GM19328 (cell line): ENCODE measurements around the gene NECTIN4.
"Not testable (repeated sequence)": the region's sequence is repeated elsewhere in the genome, so short reads cannot be mapped to it uniquely, and the experiment has no call there.

Experiments used
- ATAC-seq: cut with Tn5 transposase; IDR thresholded peaks from one replicate; pipeline ENCODE4 v1.9.1; 2021; ENCODE audit warnings: mild to moderate bottlenecking, moderate library complexity; ENCODE audit not compliant: unreplicated experiment

NECTIN4 gene

GRCh38 chr1:161089251-161089924 is at the start of gene NECTIN4:
Gene NECTIN4 (minus strand): TSS chr1:161089558. CDS start chr1:161089296, 262 bp downstream.
- ATAC-seq, result no peak

DNA sequence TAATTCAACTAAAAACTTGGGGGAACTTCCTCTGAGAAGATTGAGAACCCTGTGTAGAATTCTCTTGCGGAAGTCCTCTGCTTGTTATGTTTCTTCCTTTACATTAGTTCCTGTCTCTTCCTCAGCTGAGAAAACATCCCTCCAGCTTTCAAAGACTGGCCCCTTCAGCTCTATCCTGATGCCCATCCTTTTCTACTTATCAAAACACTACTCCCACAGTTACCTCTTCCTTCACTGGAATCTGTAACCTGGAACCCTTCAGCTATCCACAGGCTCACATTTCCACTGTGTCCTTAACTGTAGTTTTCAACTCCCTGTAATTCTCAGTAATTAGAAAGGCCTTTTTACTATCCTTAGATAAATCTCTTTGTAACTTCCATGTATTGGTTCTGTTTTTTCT is 49.1 kb upstream of the NECTIN4 start:
- ATAC-seq, result no peak

GRCh38 chr1:161137881-161138280 is 48.5 kb upstream of the NECTIN4 start:
- no peak for ATAC-seq

GRCh38 chr1:161133220-161133740 is 43.9 kb upstream of the NECTIN4 start:
- no peak for ATAC-seq

DNA sequence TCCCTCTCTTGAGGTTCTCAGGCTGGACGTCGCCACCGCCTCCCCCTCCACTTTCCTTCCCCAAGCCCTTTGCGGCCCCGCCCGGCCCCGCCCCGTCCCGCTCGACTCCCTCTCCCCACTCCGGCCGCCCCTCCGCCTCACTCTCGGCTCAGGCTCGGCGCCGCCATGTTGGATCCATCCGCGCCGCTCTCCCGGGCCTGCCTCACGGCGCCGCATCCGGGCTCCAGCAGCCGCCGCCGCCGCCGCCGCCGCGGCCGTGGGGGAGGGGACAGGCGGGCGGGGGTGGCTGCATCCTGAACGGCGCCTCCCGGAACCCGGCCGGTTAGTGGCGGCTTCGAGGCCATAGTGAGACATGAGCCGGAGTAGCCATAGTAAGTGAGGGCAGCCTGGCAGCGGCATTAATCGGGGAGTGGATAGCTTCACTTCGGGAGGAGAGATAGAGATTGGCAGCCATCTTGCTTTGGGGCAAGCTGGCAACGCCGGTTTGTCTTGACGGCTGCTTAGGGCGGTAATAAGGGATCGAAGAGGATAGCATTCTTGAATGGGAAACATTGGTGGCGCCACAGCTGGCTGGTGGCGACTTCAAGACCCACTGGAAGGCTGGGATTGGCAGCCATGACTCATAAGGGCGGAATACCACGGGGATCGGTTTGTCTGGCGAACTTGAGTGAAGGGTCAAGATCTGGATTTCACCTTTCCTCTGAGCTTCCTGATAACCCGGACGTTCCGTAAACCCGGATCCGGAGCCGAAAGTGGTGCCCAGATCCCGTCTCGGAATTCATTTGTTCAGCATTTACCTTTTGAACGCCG is 43.3 kb upstream of the NECTIN4 start, which contains the start of gene DEDD:
Gene DEDD (minus strand): TSS at position 258 of the 810 bp plus-strand sequence. CDS start 8,205 bp downstream, outside the sequence.
- ATAC-seq, result peak; percentile 91

- ATAC-seq, result no peak
Measured at GRCh38 chr1:161131523-161132409, 42.4 kb upstream of the NECTIN4 start.

DNA sequence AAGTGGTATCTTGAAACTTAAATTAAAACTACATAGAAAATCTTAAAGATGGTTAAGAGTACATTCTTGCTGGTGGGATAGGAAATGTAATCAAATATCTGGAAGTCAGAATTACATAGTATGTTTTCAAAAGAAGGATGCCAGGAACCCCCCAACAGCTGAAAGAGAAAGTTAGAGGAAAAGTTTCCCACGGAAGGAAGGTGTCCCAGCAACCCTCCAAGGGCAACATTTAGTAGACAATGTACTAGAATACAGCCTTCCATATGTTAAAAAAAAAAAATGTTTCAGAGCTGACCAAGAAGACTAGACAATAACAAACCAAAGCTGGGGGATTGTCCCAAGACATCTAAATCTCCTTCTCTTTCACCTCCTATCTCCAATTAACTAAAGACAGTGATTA is 40.9 kb upstream of the NECTIN4 start:
- ATAC-seq, result no peak

- ATAC-seq, result no peak
Measured at GRCh38 chr1:161128591-161129420, 39.4 kb upstream of the NECTIN4 start.

GRCh38 chr1:161127649-161128048 is 38.3 kb upstream of the NECTIN4 start:
- no peak for ATAC-seq

GRCh38 chr1:161122967-161123366 is 33.6 kb upstream of the NECTIN4 start:
- no peak for ATAC-seq

DNA sequence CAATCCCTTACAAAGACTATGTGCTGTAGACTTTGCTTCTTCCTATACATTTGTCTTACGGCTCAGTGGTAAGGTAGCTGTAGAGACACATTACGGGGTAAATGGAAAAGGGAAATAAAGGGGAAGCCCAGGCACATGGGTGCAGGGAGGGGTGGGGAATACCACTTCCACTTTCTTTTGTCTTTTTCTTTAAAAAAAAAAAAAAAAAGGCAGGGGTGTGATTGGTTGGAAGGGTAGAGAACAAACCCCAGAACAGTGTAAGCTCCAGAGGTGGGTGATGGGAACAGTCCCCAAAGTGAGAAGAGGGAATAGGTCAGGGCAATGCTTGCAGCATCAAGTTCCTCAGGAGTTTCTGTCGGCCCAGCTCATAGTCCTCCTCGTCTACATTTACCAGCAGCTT is 32.5 kb upstream of the NECTIN4 start:
- no peak for ATAC-seq

GRCh38 chr1:161121042-161121650 is 31.8 kb upstream of the NECTIN4 start:
- no peak for ATAC-seq

GRCh38 chr1:161119092-161119903 is 29.9 kb upstream of the NECTIN4 start:
- ATAC-seq, result no peak

GRCh38 chr1:161117759-161118581 is 28.6 kb upstream of the NECTIN4 start, which contains the start of the genes NIT1 and PFDN2:
Gene NIT1 (plus strand): TSS chr1:161118105. CDS start chr1:161118177, 72 bp downstream.
Gene PFDN2 (minus strand): TSS chr1:161118037. CDS start chr1:161118026, 11 bp downstream.
- ATAC-seq, result peak; percentile 81

DNA sequence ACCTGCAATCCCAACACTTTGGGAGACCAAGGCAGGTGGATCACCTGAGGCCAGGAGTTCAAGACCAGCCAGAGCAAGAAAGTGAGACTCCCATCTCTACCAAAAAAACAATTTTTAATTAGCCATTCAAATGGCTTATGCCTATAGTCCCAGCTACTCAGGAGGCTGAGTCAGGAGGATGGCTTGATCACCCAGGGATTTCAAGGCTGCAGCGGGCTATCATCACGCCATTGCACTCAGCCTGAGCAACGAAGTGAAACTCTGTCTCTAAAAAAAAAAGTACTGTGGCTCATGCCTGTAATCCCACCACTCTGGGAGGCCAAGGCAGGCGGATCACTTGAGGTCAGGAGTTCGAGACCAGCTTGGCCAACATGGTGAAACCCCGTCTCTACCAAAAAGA is 26.6 kb upstream of the NECTIN4 start:
- ATAC-seq, result not testable (repeated sequence)

DNA sequence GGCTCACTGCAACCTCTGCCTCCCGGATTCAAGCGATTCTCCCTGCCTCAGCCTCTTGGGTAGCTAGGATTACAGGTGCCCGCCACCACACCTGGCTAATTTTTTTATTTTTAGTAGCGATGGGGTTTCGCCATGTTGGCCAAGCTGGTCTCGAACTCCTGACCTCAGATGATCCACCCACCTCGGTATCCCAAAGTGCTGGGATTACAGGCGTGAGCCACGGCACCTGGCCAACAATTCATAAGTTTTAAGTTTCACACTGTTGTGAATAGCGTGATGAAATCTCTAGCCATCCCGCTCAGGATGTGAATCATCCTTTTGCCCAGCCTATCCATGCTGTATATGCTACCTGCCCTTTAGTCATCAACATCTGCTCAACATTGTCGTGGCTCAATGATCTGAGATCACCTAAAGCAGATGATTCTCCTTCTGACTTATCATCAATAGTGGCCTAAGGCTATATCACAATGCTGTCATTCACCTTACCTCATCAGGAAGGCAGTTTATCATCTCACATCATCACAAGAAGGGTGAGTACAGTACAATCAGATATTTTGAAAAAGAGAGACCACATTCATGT is 25.9 kb upstream of the NECTIN4 start:
- no peak for ATAC-seq

DNA sequence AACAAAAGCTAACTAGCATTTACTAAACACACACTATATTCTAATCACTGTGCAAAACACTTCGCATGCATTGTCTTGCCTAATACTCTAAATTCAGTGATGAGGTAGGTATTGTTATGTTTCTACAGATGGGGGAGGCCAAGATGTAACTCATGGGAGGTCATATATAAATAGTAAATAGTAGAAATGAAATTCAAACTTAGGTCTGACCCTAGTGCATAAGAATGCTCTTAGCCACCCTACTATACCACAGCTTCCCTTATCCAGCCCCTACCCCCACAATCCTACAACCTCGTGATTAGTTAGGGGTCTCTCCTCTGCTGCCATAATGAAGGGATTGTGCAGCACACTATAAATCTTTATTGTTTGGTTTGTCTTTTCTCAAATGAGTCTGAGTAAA is 25.2 kb upstream of the NECTIN4 start:
- ATAC-seq, result no peak
